HG02642 (cell line): ENCODE measurements around the gene HRH1.
"Not testable (repeated sequence)": the region's sequence is repeated elsewhere in the genome, so short reads cannot be mapped to it uniquely, and the experiment has no call there.

ENCODE experiments used
- ATAC-seq: cut with Tn5 transposase; IDR thresholded peaks from one replicate; pipeline ENCODE4 v1.9.1; 2021; ENCODE audit warnings: mild to moderate bottlenecking; ENCODE audit not compliant: unreplicated experiment, poor library complexity

Gene HRH1

DNA sequence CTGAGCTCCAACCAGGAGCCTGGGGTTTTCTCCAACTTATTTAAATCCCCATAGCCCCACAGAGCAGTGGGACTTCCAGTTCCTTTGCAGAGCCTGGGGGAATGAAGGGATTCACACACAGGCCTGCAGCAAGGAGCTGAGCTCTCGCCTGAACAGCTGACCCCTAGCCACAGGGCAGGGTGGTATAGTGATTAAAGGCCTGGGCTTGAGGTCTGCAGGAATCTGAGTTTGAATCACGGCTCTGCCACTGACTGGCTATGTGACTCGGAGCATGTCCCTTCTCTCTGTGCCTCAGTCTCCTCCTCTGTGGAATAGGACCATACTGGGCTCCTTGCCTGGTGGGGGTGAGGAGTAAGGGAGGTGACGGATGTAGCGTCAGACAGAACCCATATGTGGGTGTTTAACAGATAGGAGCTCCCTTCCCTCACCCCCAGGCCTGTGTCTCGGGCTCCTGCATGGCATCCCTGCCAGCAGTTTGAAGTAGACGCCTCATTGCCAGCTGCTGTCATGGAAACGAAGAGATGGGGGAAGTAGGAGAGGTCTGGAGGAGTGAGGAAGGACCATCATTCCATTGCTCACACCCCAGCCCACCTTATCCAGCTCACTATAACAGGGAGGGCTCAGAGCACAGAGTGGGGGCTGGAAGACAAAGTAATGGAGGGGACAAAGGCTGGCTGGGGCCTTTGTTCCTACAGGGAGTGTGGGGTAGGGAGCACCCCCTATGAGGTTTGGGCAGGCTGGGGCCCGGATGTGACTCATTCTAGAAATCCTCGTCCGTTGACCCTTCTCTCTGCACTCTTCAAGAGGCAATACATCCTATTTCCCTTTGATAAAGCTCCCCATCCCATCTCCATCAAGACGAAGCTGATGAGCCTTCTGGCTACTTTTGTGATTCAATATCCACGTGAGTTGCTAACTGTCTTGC is 14.8 kb downstream of the HRH1 start:
- no peak for ATAC-seq

GRCh38 chr3:11170052-11170770 is 15.9 kb downstream of the HRH1 start:
- ATAC-seq: no peak

GRCh38 chr3:11172096-11172690 is 17.9 kb downstream of the HRH1 start:
- no peak for ATAC-seq

GRCh38 chr3:11173828-11174465 is 19.7 kb downstream of the HRH1 start:
- no peak for ATAC-seq

DNA sequence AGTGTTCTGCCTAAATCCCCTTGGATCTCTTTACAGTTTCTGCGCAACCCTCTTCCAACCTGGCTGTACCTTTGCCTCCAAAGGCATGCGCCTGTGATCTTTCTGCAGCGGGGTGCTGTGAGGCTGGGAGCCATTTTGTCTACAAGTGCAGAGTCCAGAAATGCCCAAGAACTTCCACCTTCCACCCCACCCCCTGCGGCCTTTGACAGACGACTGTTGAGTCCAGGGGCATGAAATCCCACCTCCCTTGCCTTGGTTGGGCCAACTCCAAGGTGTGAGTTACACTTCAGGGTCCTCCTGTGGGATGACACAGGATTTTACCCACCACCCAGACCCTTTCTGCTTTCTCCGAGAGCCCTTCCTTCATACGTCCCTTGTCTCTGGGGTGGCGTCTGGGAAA is 24.1 kb downstream of the HRH1 start:
- no peak for ATAC-seq

DNA sequence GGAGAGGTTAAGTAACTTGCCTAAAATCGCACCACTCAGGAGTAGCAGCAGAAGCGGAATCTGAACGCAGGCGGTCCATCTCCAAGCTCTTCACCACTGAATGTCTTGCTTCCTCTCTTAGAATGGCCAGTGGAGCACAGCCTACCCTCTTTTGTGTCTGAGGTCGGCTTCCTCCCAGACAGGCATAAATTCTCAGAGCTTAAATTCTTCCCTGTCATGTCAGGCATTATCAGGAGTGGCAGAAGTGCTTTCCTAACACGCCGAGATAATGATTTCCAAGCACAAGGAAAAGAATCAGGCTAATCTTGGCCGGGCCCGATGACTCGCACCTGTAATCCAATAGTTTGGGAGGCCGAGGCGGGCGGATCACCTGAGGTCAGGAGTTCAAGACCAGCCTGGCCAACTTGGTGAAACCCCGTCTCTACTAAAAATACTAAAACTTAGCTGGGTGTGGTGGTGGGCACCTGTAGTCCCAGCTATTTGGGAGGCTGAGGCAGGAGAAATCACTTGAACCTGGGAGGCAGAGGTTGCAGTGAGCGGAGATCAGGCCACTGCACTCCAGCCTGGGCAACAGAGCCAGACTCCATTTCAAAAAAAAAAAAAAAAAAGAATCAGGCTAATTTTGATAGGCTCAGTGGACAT is 30.2 kb downstream of the HRH1 start:
- ATAC-seq: not testable (repeated sequence)

GRCh38 chr3:11185144-11185543 is 30.9 kb downstream of the HRH1 start:
- ATAC-seq: no peak

GRCh38 chr3:11185564-11186317 is 31.4 kb downstream of the HRH1 start:
- ATAC-seq: no peak

DNA sequence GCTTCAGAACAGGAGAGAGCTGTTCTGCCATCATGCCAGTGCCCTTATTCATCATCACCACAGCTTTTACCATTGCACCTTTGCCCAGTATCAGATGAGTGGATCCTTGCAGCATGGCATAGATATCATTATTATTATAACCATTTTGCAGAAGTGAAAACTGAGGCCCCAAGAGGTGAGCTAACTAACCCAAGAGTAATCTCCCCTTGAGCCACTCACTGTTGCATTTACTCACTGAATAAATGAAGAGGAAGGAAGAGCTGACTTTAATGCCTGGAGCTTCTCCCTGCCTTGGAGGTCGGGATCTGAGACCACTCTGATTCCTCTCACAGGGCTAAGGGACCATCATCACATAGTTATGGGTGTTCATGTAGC is 32.0 kb downstream of the HRH1 start:
- no peak for ATAC-seq

- ATAC-seq: no peak
These were observed 32.5 kb downstream of the HRH1 start for GRCh38 chr3:11186771-11187191.

GRCh38 chr3:11187681-11188080 is 33.4 kb downstream of the HRH1 start:
- no peak for ATAC-seq

GRCh38 chr3:11188231-11188630 is 33.9 kb downstream of the HRH1 start:
- no peak for ATAC-seq

DNA sequence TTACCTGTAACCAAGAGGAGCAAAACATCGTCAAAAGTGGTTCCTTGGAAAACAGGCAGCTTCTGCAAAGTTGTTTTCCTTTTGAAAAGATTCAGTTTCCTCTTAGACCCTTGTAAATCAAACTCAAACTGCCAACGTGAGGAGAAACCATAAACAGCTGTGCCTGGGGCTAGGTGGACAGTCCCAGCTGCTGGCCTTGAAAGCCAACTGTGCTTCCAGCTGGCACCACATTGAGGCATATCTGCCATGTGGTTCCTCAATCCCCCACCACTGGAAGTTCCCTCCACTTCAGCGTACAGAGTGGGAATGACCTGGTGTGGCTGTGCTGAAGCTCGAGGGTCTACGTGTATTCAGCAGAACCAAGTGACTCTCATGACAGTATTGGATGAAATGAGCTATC is 40.9 kb downstream of the HRH1 start:
- no peak for ATAC-seq

DNA sequence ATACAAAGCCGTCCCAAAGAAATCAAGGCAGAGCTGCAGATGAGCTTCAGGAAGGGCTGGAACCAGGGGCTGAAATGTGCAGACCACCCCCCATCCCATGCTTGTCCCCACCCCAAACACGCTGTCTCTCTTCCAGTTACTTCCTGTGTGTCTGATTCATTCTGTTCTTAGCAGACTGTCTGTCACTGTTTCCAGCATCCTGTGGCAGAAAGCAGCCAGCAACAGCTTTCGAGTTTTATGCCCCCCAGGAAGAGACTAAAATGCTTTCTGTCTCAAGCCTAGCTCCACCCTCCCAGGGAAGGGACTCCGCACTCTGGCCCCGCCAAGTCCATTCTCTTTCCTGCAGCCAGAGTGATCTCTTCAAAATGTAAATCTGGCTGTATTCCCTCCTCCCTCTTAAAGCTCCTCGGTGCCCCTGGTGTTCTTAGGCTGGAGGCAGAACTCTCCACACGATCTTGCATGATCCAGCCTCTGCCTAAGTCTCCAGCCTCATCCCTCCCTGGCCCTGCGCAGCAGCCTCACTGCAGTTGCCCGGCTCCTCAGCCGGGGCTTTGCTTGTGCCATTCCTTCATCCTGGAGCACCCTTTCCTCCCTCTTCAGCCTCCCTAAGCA is 41.5 kb downstream of the HRH1 start:
- ATAC-seq: no peak

DNA sequence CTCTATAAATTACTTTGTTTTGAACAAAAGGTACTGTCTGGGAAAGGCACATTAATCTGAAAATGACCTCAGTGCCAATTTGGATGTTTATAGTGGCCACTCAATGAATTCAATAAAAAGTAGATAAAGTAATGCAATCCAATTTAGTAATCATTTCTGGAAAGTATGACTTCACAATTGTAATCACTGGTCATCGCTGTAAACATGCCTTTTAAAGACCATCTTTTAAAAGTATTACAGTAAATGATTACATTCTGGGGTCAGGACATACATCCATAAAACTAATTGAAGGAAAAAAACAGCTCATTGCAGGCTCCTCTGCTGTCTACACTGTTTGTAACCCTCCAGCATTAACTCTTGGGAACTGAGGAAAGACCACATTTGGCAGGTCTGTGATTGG is 43.2 kb downstream of the HRH1 start:
- ATAC-seq: no peak

- no peak for ATAC-seq
These were observed 43.8 kb downstream of the HRH1 start for GRCh38 chr3:11198070-11198469.

DNA sequence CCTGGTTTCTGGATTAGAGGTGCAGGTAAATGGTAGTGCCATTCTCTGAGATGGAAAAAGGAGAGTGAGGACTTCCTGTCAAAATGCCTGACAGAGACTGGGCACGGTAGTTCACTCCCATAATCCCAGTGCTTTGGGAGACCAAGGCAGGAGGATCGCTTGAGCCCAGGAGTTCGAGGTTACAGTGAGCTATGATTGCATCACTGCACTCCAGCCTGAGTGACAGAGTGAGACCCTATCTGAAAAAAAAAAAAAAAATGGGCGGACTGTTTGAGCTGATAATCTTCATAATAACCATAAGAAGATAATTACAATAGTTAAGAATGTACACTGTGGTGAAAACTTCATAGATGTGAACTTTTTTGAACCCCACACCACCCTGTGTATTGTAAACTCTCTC is 44.2 kb downstream of the HRH1 start:
- no peak for ATAC-seq

DNA sequence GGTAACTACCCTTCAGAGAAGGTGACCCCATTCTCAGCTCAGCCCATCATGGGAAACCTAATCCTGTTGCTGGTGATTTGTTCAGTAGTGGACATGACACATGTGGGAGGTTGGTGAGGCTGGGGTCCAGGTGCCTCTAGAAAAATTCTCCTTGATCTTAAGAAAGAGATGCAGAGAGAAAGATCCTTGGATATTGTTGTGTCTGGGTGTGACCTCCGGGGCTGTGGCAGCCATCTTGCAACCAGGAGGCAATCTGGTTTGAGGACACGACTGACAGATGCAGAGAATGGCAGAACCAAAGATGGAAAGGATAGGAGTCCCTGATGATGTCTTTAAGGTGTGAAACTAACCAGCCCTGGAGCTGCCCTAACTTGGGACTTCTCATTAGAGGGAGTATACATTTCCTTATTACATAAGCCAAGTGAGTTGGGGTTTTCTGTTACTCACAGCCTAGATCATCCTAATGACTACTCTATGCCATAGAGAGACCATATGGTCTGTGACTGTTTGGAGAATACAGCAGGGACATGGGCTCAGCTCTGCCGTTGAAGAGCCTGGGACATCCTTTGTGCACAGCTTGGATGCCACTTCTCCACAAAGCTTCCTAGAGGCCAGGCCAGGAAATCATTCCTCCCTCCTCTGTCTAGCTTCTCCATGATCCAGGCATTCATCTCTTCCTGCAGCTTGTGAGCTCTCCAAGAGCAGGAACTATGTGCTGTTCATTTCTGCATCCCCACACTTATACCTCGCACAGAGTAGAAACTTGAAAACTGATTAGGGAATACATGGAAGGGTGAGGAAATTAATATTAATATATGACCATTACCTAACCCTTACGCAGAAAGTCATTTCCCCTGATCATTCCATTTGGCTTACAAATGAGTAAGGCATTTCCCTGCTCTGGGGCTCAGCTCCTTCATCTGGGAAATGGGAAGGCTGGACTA is 45.9 kb downstream of the HRH1 start:
- ATAC-seq: no peak
